Suppressor macrophage (primary cell): ENCODE measurements around the gene ARFIP1.
A peak's percentile ranks its signal among the peaks of the same experiment; 100 is the strongest.
"Not testable (repeated sequence)": the region's sequence is repeated elsewhere in the genome, so short reads cannot be mapped to it uniquely, and the experiment has no call there.

ENCODE experiments used
- DNase-seq, 4 experiments: peaks; one replicate each; pipeline ENCODE4 v3.0.0-alpha.2; 2020 to 2022

The ARFIP1 gene

DNA sequence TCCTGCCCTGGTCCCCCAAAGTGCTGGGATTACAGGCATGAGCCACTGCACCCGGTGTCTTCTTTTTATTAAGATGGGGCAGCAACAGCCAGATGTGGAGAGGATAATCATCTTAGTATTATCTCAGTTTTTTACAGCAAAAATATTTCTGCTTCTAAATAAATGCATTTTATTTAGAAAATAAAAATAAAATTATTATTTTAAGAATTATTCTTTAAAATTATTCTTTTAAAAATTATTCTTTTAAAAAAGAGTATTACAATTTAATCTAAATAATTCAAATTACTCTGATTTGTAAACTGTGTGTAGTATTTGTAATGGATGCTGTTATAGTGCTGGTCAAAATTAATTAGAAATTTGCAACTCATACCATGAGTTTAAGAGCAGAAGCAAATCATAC is 67.6 kb downstream of the ARFIP1 start:
- DNase-seq, result no peak

DNA sequence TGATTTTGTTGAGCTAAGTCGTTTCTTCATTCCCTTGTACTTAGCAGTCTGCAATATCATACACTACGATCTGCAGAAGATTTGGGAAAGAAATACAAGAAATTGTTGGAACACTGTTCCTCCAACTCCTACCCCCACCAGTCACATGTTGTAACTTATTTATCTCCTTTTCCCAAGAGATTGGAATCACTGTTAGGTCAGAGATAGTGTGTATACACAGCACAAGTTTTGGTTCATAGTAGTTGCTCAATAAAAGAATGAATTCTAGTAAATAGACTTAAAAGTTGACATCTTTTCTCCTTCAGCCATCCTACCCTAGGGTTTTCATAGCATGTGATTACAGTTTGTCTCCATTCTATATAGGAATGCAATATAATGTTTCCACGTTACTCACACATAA is 68.8 kb downstream of the ARFIP1 start:
- DNase-seq, result no peak

GRCh38 chr4:152849350-152849749 is 69.6 kb downstream of the ARFIP1 start:
- DNase-seq, result no peak

DNA sequence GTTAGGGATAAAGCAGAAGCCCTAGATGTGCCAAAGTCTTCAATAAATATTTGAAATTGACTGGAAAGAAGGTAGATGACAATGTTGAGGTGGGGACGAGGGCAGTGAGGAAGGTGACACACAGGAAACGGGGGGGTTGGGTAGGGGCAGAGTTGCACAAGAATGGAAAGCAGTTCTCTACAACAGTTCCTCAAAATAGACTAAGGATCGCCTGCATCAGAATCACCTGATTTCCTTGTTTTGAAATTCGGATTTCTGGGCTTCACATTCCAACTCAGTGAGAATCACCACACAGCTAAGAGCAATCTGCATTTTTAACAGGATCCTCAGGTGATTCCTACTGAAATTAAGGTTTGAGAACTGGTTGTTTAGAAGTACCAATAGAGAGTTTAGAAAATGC is 70.6 kb downstream of the ARFIP1 start:
- DNase-seq, result peak; percentile 67 to 84 (median 78)

- DNase-seq, result no peak
Observed at GRCh38 chr4:152851226-152851625, 71.5 kb downstream of the ARFIP1 start.

GRCh38 chr4:152853293-152853692 is 73.5 kb downstream of the ARFIP1 start:
- DNase-seq, result no peak

- not testable (repeated sequence) for DNase-seq
Observed at GRCh38 chr4:152854016-152854415, 74.3 kb downstream of the ARFIP1 start.

DNA sequence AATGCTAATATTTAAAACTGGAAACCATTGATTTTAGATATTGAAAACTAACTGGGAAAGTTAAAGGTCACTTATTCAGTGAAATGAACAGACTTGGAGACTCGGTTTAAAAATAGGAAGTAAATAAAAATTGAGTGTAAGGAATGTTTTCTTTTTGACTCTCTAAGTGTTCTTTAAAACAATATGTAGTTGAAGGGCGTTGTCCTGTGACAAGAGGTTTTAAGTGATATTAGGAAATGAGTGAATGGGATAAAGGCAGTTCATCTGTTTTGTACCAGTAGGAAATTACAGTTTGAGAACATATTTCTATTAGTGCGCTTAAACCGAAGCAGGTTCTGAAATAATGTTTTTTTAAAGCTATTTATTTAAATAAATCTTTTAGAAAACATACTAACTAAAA is 77.2 kb downstream of the ARFIP1 start:
- peak in 1 of 4 experiments; percentile 12 for DNase-seq

DNA sequence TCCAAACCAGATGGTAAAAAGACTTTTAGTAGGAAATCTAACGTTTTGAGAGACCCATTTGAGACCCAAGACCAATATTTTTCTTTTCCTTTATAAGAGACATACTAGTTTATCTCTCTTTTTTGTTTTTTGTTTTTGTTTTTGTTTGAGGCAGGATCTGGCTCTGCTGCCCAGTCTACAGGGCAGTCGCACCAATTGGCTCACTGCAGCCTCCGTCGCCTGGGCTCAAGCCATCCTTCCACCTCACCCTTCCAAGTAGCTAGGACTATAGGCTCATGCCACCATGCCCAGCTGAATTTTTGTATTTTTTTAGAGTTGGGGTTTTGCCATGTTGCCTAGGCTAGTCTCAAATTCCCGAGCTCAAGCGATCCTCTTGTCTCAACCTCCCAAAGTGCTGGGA is 79.2 kb downstream of the ARFIP1 start:
- DNase-seq, result no peak

GRCh38 chr4:152860046-152860445 is 80.3 kb downstream of the ARFIP1 start:
- no peak for DNase-seq

DNA sequence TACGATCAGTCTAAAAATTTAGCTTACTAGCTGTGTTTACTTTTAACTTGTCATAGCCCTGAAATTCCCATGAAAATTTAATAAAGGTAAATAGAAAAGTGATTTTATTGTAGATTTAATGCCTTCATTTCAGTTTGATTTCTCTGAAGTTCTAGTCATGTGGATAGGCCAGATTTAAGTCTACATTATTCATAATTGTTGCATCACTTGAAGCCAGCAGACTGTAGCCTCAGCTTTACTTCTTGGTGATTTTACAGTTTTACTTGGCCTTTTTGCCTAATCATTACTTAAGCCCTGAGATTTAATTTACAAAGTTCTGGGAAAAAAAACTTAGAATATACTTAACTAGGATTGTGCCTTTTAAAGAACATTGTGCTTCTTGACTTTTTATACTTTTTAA is 82.9 kb downstream of the ARFIP1 start:
- no peak for DNase-seq

DNA sequence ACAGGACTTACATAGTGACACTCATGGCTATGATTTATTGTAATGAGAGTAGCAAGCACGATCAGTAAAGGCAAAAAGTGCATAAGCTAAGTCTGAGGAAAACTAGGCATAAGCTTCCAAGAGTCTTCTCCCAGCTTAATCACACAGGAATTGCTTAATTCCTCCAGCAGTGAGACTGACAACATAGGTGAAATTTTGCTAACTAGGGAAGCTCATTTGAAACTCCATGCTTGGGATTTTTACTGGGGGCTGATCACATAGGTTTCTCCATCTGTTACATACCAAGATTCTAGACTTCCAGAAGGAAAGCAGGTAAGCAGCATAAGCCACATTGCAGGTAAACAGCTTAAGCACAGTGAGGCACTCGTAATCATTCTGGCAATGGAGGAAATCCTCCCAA is 84.6 kb downstream of the ARFIP1 start:
- DNase-seq, result no peak

DNA sequence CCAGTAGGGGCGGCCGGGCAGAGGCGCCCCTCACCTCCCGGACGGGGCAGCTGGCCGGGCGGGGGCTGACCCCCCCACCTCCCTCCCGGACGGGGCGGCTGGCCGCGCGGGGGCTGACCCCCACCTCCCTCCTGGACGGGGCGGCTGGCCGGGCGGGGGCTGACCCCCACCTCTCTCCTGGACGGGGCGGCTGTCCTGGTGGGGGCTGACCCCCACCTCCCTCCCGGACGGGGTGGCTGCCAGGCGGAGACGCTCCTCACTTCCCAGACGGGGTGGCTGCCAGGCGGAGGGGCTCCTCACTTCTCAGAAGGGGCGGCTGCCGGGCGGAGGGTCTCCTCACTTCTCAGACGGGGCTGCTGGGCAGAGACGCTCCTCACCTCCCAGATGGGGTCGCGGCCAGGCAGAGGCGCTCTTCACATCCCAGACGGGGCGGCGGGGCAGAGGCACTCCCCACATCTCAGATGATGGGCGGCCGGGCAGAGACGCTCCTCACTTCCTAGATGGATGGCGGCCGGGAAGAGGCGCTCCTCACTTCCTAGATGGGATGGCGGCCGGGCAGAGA is 86.8 kb downstream of the ARFIP1 start:
- DNase-seq, result not testable (repeated sequence)

DNA sequence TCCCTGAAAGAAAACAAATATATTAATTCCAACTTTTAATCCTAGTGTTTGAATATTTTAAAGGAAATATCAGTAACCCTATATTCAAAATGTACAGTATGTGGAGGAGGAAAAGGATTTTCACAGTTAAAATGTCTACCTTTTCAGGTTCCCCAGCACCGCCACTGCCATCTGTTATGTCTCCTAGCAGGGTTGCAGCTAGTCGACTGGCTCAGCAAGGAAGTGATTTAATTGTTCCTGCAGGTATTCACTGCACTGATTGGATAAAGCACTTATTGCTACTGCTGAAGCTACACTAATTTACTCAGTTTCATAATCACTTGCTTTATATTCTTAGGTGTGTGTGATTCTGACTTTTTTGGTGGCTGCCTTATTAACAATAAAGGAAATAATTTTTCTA is 90.9 kb downstream of the ARFIP1 start:
- DNase-seq, result no peak

DNA sequence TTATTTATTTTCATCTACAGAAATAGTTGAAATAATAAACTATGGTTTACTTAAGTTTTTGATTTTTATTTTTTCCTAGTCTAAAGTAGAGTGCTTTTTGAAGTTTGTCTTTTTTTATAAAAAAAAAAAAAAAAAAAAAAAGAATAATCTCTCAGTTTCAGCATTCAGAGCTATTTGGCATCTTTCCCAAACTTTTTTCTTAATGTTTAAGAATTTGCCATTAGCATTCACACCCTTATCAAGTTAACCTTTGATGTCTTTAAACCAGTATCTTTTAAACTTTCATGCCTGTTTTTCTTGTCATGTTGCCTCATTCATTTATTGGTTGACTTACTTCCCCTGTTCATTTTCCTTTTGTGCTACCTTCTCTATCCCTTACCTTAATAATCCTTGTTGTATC is 95.5 kb downstream of the ARFIP1 start:
- no peak for DNase-seq

GRCh38 chr4:152877868-152878267 is 98.1 kb downstream of the ARFIP1 start:
- no peak for DNase-seq

- DNase-seq, result peak in 1 of 4 experiments; percentile 5
Observed at GRCh38 chr4:152880263-152880662, 100.5 kb downstream of the ARFIP1 start.

- DNase-seq, result no peak
Observed at GRCh38 chr4:152881974-152882373, 102.2 kb downstream of the ARFIP1 start.

DNA sequence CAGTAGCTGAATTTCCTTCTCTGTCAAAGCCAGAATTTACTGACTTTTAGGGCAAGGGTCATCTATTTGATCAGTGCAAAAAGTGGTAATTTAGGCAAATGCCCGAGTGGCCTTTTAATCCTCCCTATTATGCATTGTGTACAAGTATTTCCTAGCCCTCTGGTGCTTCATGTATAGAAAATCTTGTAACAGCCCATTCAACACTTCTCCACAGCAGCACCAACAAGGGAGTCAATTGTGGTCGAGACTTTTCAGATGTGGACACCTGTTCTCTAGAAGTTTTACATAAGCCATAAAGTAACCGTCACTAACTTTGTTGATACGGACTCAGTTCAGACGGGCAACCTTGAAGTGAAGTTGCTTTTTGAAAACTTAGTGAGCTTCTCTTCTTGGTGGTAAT is 105.4 kb downstream of the ARFIP1 start:
- no peak for DNase-seq

DNA sequence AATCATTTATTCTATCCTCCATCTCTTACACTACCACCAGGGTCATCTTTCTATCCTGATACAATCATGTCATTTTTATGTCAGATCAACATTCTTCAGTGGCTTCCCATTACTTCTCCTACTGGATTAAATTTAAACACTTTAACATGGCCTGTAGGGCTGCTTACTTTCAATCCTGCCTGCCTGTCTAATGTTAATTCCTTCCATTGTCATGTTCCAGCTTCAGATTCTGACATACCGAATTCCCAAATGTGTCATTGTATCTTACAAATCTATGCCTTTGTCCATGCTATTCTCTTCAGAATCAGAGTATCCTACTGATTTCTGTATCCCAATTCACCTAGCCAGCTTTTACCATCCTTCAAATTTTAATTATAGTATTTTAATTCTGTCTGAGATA is 106.4 kb downstream of the ARFIP1 start:
- no peak for DNase-seq

GRCh38 chr4:152887981-152888380 is 108.2 kb downstream of the ARFIP1 start:
- DNase-seq, result no peak

DNA sequence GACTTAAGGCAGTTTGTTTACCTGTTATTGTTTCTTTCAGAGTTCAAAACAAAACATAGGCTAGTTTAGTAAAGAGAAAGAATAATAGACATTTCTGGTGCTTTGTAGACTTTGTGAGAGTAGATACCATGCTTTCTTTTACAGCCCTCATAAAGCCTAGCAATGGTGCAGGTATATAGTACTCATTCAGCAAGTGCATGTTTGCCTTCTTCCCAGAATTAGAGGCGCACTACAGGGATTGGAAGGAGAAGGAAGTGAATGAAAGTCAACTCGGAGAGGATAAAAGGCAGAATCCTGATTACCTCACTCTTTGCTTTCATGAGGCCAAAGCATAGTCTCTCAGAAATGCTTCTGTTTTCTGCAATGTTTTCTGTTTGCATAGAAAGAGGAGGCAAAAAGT is 113.2 kb downstream of the ARFIP1 start:
- DNase-seq, result no peak

DNA sequence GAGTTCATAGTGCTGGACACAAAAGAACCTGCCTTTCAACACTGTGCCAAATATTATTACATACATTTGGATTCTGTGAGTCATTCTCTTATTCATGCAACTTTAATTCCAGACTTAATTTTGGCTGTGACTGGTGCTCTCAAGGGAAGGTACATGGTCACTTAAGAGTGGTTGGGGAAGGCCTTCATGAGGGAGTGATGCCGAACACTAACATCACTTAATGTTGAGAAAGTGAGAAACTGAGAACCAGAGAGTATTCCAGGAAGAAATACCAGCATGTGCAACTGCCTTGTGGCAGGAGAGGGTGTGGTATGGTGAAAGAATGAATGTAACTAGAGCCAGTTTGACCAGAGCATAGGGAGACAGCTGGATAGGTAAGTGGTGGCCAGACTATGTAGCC is 114.9 kb downstream of the ARFIP1 start:
- no peak for DNase-seq

- DNase-seq, result peak in 1 of 4 experiments; percentile 3
Observed at GRCh38 chr4:152896811-152897210, 117.1 kb downstream of the ARFIP1 start.

- not testable (repeated sequence) for DNase-seq
Observed at GRCh38 chr4:152898133-152898532, 118.4 kb downstream of the ARFIP1 start.
